Liver (tissue), 9 donors: ENCODE data around the gene SHOC2. TPM values are rescaled to one million over a fixed set of nuclear protein-coding genes. Genes with fewer than 3 reads are reported as not detected.

Experiments
- DNase-seq: peaks from one replicate; pipeline ENCODE4 v3.0.0-alpha.2; 2017; ENCODE audit warnings: low spot score
- H3K27ac ChIP-seq, 2 donors: one replicate each; pipeline ENCODE4 v1.7.0; 2013; ENCODE audit warnings: inconsistent platforms in 2 of 2, low read length in 2 of 2, control low read depth in 1 of 2, low read depth in 1 of 2, mild to moderate bottlenecking in 1 of 2
- H3K27me3 ChIP-seq, 4 donors: one replicate each; pipeline versions ENCODE4 v1.6.1 to v1.7.0; 2013; ENCODE audit warnings: low read length in 3 of 4, inconsistent platforms in 1 of 4, mild to moderate bottlenecking in 1 of 4, moderate library complexity in 1 of 4; ENCODE audit not compliant: control insufficient read depth in 4 of 4, insufficient read depth in 4 of 4
- H3K36me3 ChIP-seq, 4 donors: one replicate each; pipeline versions ENCODE4 v1.6.1 to v1.7.0; 2013; ENCODE audit warnings: low read length in 3 of 4, mild to moderate bottlenecking in 3 of 4, low read depth in 1 of 4, moderate library complexity in 1 of 4; ENCODE audit not compliant: control insufficient read depth in 4 of 4, insufficient read depth in 3 of 4
- H3K4me1 ChIP-seq, 4 donors: one replicate each; pipeline versions ENCODE4 v1.6.1 to v1.7.0; 2013; ENCODE audit warnings: low read length in 3 of 4, mild to moderate bottlenecking in 3 of 4, moderate library complexity in 1 of 4; ENCODE audit not compliant: control insufficient read depth in 4 of 4, insufficient read depth in 4 of 4
- H3K4me3 ChIP-seq, 3 donors: one replicate each; pipeline versions ENCODE4 v1.6.1 to v1.7.0; 2013; ENCODE audit warnings: low read length in 3 of 3, control low read depth in 1 of 3, low read depth in 1 of 3, mild to moderate bottlenecking in 1 of 3
- H3K9ac ChIP-seq, 2 donors: one replicate each; pipeline ENCODE4 v1.7.0; 2013; ENCODE audit warnings: low read length in 2 of 2, mild to moderate bottlenecking in 2 of 2, moderate library complexity in 2 of 2, control low read depth in 1 of 2, low read depth in 1 of 2
- H3K9me3 ChIP-seq, 4 donors: one replicate each; pipeline versions ENCODE4 v1.6.1 to v1.7.0; 2013; ENCODE audit warnings: low read length in 3 of 4; ENCODE audit not compliant: control insufficient read depth in 4 of 4
- EGR1 ChIP-seq, 2 donors: IDR thresholded peaks; 2 replicates each; pipeline ENCODE4 v1.6.1; 2016 to 2018; ENCODE audit warnings: antibody characterized with exemption in 2 of 2, low read depth in 2 of 2
- FOXA1 ChIP-seq: IDR thresholded peaks from 2 replicates; pipeline ENCODE4 v1.6.1; 2016; ENCODE audit warnings: antibody characterized with exemption
- FOXA2 ChIP-seq: IDR thresholded peaks from 2 replicates; pipeline ENCODE4 v1.6.1; 2016; ENCODE audit warnings: antibody characterized with exemption
- GABPA ChIP-seq, 2 donors: IDR thresholded peaks in 1 of 2; conservative IDR thresholded peaks in 1 of 2; 2 replicates each; pipeline ENCODE4 v1.6.1; 2016; ENCODE audit warnings: antibody characterized with exemption in 2 of 2, mild to moderate bottlenecking in 1 of 2, moderate library complexity in 1 of 2
- HNF4A ChIP-seq, 2 donors: conservative IDR thresholded peaks; 2 replicates each; pipeline ENCODE4 v1.6.1; 2016; ENCODE audit warnings: antibody characterized with exemption in 2 of 2, mild to moderate bottlenecking in 2 of 2
- HNF4G ChIP-seq: IDR thresholded peaks from 2 replicates; pipeline ENCODE4 v1.6.1; 2016; ENCODE audit warnings: antibody characterized with exemption
- JUND ChIP-seq, 2 donors: IDR thresholded peaks; 2 replicates each; pipeline ENCODE4 v1.6.1; 2016; ENCODE audit warnings: antibody characterized with exemption in 2 of 2
- NR2F2 ChIP-seq: IDR thresholded peaks from 2 replicates; pipeline ENCODE4 v1.6.1; 2016; ENCODE audit warnings: antibody characterized with exemption
- RAD21 ChIP-seq, 2 donors: IDR thresholded peaks; 2 replicates each; pipeline ENCODE4 v1.6.1; 2016; ENCODE audit warnings: antibody characterized with exemption in 2 of 2, mild to moderate bottlenecking in 2 of 2
- RXRA ChIP-seq, 2 donors: IDR thresholded peaks; 2 replicates each; pipeline ENCODE4 v1.6.1; 2017 to 2018; ENCODE audit warnings: antibody characterized with exemption in 2 of 2, mild to moderate bottlenecking in 1 of 2
- SP1 ChIP-seq: IDR thresholded peaks from 2 replicates; pipeline ENCODE4 v1.6.1; 2018; ENCODE audit warnings: antibody characterized with exemption, mild to moderate bottlenecking
- TAF1 ChIP-seq: conservative IDR thresholded peaks from 2 replicates; pipeline ENCODE4 v1.6.1; 2016; ENCODE audit warnings: antibody characterized with exemption, mild to moderate bottlenecking
- YY1 ChIP-seq: IDR thresholded peaks from 2 replicates; pipeline ENCODE4 v1.6.1; 2016; ENCODE audit warnings: antibody characterized with exemption, mild to moderate bottlenecking
- WGBS: extraction: QIAGEN DNeasy Blood & Tissue Kit; methylation state at CpG from one replicate; pipeline ENCODE4 v1.1.7; 2013; 5-methylcytosine and 5-hydroxymethylcytosine counted together
- polyA plus RNA-seq, 2 donors: library from polyadenylated mRNA; stranded (reverse) in 1 of 2; unstranded in 1 of 2; fragments of 200-250 nt in 1 of 2; fragments of >200 nt in 1 of 2; fragmentation: Nextera tagmentation in 1 of 2; extraction: Ambion mirVana in 1 of 2; gene quantifications; one replicate each; pipeline versions ENCODE4 v1.2.1 to v1.2.3, GENCODE V29; 2013 to 2015
- total RNA-seq, 2 donors: library from RNA; depleted of rRNA; stranded (reverse); fragments of >200 nt; gene quantifications; one replicate each; pipeline ENCODE4 v1.2.3, GENCODE V29; 2014
- TF ChIP-seq, protein P1 (sequence below): IDR thresholded peaks from 2 replicates; pipeline ENCODE4 v1.6.1; 2016; ENCODE audit warnings: antibody characterized with exemption, mild to moderate bottlenecking
- TF ChIP-seq, protein P2 (sequence below): IDR thresholded peaks from 2 replicates; pipeline ENCODE4 v1.6.1; 2016; ENCODE audit warnings: antibody characterized with exemption
- TF ChIP-seq, protein P3 (sequence below): IDR thresholded peaks from 2 replicates; pipeline ENCODE4 v1.6.1; 2016; ENCODE audit warnings: antibody characterized with exemption
- TF ChIP-seq, protein P4 (sequence below): IDR thresholded peaks from 2 replicates; pipeline ENCODE4 v1.6.1; 2016; ENCODE audit warnings: antibody characterized with exemption
- TF ChIP-seq, protein P5 (sequence below): fragments of 150-350 bp; IDR thresholded peaks from 2 replicates; pipeline ENCODE4 v1.5.1; 2017; ENCODE audit warnings: improper control_type of control experiment, low read depth, low read length; ENCODE audit not compliant: missing input control
- donor health status: healthy.
- donor health status: healthy.
- donor health status: healthy.
- donor health status: healthy.
- donor health status: healthy.

SHOC2 gene
- total and polyA plus RNA-seq, 4 donors = 7.8 to 33.7 (median 17.9) TPM

DNA sequence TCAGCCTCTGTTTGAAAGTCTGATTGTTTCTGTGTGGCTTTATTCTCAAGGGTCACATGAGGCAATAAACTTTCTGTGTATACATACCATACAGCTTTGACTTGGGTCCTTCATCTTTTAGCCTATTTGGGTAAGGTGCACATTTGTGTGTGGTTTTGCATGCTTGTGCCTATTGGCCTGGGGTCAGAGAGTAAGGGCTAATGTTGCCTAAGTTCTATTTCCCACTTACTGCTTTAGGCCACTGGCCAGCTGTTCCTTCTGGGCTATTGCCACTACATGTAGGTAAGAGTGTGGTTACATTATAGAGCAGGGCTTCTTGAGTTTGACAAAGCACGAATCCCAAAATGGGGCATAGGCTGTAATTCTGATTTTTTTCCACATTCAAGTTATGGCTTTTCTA, 22.2 kb upstream of the SHOC2 start:
- Histone ChIP-seq H3K9ac (no peak overlapping the region), H3K36me3 (peaks cover 0 to 34% (median 11%) of the 10 kb centered on the region in 4 donors), H3K27ac (peak overlapping the region in 1 of 2 donors; percentile 31), H3K4me3 (no peak overlapping the region), H3K4me1 (peaks cover 3 to 12% (median 6%) of the 10 kb centered on the region in 4 donors), H3K27me3 (no peaks in the 10 kb centered on the region), H3K9me3 (no peaks in the 10 kb centered on the region)
- no peak for DNase-seq
- TF ChIP-seq, protein P1, sequence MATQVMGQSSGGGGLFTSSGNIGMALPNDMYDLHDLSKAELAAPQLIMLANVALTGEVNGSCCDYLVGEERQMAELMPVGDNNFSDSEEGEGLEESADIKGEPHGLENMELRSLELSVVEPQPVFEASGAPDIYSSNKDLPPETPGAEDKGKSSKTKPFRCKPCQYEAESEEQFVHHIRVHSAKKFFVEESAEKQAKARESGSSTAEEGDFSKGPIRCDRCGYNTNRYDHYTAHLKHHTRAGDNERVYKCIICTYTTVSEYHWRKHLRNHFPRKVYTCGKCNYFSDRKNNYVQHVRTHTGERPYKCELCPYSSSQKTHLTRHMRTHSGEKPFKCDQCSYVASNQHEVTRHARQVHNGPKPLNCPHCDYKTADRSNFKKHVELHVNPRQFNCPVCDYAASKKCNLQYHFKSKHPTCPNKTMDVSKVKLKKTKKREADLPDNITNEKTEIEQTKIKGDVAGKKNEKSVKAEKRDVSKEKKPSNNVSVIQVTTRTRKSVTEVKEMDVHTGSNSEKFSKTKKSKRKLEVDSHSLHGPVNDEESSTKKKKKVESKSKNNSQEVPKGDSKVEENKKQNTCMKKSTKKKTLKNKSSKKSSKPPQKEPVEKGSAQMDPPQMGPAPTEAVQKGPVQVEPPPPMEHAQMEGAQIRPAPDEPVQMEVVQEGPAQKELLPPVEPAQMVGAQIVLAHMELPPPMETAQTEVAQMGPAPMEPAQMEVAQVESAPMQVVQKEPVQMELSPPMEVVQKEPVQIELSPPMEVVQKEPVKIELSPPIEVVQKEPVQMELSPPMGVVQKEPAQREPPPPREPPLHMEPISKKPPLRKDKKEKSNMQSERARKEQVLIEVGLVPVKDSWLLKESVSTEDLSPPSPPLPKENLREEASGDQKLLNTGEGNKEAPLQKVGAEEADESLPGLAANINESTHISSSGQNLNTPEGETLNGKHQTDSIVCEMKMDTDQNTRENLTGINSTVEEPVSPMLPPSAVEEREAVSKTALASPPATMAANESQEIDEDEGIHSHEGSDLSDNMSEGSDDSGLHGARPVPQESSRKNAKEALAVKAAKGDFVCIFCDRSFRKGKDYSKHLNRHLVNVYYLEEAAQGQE = no peak
- TF ChIP-seq HNF4A (conservative IDR thresholded peaks at IDR 0.05) (peak; percentile 90 to 95), NR2F2 (no peak), SP1 (peak; percentile 55), YY1 (peak; percentile 36), RXRA (IDR thresholded peaks at IDR 0.05) (peak; percentile 58 to 73), JUND (IDR thresholded peaks at IDR 0.05) (peak in 1 of 2 donors; percentile 59), RAD21 (IDR thresholded peaks at IDR 0.05) (peak; percentile 26 to 51), FOXA2 (peak; percentile 34), GABPA (IDR thresholded peaks at IDR 0.05 in 1 of 2, conservative IDR thresholded peaks at IDR 0.05 in 1 of 2) (no peak), HNF4G (peak; percentile 58), EGR1 (IDR thresholded peaks at IDR 0.05; ENCODE audit: low read depth in 2 of 2) (peak in 1 of 2 donors; percentile 8), FOXA1 (no peak), TAF1 (no peak)
- TF ChIP-seq, protein P2, sequence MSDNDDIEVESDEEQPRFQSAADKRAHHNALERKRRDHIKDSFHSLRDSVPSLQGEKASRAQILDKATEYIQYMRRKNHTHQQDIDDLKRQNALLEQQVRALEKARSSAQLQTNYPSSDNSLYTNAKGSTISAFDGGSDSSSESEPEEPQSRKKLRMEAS = peak; percentile 43
- TF ChIP-seq, protein P3, sequence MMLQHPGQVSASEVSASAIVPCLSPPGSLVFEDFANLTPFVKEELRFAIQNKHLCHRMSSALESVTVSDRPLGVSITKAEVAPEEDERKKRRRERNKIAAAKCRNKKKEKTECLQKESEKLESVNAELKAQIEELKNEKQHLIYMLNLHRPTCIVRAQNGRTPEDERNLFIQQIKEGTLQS = no peak
- TF ChIP-seq, protein P4, sequence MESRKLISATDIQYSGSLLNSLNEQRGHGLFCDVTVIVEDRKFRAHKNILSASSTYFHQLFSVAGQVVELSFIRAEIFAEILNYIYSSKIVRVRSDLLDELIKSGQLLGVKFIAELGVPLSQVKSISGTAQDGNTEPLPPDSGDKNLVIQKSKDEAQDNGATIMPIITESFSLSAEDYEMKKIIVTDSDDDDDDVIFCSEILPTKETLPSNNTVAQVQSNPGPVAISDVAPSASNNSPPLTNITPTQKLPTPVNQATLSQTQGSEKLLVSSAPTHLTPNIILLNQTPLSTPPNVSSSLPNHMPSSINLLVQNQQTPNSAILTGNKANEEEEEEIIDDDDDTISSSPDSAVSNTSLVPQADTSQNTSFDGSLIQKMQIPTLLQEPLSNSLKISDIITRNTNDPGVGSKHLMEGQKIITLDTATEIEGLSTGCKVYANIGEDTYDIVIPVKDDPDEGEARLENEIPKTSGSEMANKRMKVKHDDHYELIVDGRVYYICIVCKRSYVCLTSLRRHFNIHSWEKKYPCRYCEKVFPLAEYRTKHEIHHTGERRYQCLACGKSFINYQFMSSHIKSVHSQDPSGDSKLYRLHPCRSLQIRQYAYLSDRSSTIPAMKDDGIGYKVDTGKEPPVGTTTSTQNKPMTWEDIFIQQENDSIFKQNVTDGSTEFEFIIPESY = no peak
- TF ChIP-seq, protein P5, sequence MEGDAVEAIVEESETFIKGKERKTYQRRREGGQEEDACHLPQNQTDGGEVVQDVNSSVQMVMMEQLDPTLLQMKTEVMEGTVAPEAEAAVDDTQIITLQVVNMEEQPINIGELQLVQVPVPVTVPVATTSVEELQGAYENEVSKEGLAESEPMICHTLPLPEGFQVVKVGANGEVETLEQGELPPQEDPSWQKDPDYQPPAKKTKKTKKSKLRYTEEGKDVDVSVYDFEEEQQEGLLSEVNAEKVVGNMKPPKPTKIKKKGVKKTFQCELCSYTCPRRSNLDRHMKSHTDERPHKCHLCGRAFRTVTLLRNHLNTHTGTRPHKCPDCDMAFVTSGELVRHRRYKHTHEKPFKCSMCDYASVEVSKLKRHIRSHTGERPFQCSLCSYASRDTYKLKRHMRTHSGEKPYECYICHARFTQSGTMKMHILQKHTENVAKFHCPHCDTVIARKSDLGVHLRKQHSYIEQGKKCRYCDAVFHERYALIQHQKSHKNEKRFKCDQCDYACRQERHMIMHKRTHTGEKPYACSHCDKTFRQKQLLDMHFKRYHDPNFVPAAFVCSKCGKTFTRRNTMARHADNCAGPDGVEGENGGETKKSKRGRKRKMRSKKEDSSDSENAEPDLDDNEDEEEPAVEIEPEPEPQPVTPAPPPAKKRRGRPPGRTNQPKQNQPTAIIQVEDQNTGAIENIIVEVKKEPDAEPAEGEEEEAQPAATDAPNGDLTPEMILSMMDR = no peak
- 82% methylated on average over 1 of the region's 1 CpG for WGBS
